ENCODE data around the gene MAFG.
"Not testable (repeated sequence)": the region's sequence is repeated elsewhere in the genome, so short reads cannot be mapped to it uniquely, and the experiment has no call there.

The MAFG gene

DNA sequence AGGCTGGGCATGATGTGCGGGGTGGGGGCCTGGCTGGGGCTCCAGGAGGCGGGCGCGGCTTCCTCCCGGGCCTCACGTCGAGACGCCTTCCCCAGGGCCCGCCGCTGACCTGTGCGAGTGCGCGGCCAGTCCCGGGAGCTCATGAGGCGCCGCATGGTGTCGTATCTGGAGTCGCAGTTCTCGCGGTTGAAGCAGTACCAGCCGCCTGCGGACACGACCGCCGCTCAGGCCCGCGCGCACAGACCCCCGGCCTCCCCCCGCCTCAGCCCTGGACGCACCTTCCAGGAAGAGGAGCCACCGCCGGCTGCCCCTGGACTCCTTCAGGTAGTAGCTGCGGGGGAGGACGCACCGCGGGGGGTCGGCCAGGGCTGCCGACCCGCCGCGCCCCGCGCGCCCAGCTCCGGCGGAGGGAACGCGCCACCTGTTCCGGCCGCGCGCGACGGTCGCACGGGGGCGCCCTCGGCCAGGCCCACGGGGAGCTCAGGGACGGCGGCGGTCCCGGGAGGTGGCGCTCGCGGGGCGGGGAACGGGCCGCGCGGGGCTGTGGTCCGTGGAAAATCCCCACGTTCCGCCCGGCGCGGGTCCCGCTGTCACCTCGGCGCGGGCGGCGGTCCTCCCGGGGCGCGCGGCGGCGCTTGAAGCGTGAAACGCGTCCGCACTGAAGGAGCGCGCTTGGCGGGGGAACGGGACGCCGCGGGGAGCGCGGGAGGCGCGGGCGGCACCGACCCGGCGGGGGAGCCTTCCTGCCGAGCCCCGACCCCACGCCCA is 32.0 kb upstream of the MAFG start:
- peak overlapping the region; percentile 25 to 44 (median 32) for H3K4me3 ChIP-seq
- H3K27ac ChIP-seq: no peak overlapping the region

DNA sequence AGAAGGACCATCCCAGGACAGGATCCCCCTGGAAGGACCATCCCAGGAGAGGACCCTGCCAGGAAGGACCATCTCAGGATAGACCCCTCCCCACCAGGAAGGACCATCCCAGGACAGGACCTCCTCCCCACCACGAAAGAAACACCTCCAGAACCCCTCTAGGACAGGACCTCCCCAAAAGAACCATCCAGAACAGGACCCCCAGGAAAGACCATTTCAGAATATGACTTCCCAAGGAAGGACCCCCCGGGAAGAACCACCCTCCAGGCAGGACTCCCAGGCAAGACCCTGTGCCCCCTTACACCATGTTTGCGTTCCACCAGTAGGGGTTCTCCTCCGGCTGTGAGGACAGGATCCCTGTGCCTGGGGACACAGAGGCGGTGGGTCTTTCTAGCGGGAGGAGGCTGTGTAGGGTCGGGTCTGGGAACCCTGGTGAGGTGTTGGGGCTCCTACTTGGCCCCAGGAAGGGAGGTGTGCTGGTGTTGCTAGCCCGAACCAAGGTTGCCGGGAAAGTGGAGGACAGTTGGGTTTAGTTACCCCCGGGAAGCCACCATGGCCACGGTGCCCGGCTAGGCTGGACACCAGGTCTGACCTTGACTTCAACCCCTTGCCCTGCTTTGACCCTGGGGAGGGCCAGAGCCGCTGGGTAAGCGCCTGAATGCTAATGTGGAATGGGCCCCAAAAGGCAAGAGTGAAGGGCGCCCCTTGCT is 31.3 kb upstream of the MAFG start:
- H3K27ac ChIP-seq: no peak overlapping the region
- peak overlapping the region in 1 of 7 experiments; percentile 25 for H3K4me3 ChIP-seq

DNA sequence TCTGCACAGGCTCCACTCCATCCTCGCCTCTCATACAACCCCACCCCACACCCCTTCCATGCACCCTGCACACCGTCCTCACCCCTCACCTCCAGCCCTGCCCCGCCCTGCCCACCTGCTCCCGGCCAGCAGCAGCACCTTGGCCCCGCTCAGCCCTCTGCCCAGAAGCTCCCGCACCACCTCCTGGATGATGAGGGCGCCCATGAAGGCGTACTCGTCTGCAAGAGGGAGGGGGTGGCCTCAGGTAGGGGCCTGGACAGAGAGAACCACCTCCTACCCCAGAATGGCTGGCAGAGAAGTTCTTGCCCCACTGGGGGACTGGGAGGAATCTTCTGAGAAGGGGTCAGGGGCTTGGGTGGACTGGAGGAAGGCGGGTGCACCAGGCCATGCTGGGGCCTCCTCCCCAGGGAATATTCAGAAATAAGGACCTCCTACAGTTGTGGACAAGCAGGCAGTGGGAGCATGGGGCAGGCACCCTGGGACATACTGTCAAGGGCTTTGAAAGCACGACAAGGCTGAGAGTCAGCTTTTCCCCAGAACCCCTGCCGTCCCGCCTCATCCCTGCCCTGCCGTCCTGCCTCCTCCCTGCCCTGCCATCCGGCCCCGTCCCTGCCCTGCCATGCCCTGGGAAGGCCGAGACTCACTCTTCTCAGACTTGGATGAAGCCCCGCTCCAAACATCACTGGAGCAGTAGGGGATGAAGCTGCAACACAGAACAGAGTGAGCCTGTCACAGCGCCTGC is 30.3 kb upstream of the MAFG start:
- Histone ChIP-seq H3K27ac (no peak overlapping the region), H3K4me3 (no peak overlapping the region)

DNA sequence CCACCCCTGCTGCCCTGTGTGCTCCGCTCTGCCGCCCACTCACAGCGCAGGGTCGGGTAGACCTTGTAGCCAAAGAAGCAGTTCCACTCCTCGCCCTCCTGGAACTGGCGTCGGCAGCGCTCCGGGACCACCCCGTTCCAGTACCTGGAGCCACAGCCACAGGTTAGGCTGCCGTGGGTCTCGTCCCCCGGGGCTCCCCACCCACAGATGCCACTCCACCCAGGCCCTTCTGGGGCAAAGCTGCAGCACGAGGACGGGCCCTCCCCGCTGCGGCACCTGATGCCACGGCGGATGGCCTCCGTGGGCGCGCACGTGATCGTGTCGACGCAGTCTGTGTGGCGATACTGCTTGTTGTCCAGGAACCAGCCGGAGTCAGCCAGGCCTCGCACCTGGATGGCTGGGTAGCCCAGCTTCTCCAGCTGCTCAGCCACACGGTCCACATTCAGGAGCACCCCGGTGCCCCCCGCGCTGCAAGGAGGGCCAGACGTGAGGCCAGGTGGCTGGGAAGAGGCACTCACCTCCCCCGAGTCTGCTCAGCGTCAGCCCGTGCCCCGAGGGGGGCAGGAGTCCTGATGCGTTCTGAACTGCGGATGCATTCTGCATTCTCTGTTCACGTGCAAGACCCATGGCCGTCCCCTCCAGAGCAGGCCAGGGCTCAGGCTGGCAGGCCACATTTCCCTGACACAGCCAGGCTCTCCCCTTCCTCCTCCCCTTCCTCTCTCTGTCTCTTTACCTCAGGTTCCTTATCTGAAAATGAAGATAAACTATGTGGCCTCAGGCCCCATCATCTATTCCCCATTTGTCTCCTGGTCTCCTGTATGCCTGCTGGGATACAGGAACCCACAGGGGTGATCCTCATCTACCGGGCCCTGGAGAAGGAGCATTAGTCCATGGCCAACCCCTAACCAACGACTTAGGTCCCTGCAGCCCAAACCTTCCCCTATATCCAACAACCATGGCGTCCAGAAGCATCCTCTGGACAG is 29.4 kb upstream of the MAFG start:
- H3K4me3 ChIP-seq: no peak overlapping the region
- no peak overlapping the region for H3K27ac ChIP-seq

DNA sequence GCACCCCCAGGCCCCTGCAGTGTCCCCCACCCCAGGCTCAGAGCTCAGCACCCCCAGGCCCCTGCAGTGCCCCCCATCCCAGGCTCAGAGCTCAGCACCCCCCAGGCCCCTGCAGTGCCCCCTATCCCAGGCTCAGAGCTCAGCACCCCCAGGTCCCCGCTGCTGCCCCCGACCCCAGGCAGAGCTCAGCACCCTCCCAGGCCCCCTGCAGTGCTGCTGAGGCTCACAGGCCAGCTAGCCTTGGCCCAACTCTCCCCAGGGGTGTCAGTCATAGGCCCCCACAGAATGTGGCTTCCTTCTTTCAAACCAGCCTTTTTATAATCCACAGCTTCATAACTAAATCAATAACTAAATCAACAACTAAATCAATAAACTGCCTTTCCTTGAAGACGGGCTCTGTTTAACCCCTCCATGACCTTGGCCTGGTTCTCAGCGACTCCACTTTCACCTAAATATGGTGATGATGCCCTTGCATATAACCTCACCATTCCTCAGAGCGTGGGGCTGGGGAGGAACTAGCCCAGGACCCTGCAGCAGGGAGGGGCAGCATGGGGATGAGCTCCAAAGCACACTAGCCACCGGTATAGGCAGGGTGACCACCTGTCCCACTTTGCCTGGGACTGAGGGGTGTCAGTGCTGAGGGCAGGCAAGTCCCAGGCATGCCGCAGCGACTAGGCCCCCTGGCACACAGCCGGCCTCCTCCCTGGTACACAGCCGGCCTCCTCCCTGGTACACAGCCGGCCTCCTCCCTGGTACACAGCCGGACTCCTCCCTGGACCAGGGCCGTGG is 28.4 kb upstream of the MAFG start:
- no peak overlapping the region for H3K27ac ChIP-seq
- H3K4me3 ChIP-seq: no peak overlapping the region

DNA sequence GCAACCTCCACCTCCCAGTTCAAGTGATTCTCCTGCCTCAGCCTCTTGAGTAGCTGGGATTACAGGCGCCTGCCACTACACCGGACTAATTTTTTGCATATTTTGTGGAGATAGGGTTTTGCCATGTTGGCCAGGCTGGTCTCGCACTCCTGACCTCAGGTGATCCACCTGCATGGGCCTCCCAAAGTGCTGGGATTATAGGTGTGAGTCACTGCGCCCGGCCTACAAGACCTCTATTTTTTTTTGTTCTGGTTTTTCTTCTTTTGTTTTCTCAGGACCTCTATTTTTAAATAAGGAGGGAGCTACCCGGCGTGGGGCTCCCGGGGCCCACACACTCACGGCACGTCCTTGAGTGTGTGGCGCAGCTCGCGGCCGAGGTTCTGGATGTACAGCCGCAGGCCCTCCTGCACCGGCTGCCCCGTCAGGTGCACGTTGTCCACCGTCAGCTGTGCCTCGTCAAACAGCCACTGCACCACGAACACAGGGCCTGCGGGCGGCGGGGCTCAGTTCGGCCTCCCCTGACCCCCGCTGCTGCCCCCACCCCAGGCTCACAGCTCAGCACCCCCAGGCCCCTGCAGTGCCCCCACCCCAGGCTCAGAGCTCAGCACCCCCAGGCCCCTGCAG is 27.6 kb upstream of the MAFG start:
- Histone ChIP-seq H3K27ac (no peak overlapping the region), H3K4me3 (no peak overlapping the region)

DNA sequence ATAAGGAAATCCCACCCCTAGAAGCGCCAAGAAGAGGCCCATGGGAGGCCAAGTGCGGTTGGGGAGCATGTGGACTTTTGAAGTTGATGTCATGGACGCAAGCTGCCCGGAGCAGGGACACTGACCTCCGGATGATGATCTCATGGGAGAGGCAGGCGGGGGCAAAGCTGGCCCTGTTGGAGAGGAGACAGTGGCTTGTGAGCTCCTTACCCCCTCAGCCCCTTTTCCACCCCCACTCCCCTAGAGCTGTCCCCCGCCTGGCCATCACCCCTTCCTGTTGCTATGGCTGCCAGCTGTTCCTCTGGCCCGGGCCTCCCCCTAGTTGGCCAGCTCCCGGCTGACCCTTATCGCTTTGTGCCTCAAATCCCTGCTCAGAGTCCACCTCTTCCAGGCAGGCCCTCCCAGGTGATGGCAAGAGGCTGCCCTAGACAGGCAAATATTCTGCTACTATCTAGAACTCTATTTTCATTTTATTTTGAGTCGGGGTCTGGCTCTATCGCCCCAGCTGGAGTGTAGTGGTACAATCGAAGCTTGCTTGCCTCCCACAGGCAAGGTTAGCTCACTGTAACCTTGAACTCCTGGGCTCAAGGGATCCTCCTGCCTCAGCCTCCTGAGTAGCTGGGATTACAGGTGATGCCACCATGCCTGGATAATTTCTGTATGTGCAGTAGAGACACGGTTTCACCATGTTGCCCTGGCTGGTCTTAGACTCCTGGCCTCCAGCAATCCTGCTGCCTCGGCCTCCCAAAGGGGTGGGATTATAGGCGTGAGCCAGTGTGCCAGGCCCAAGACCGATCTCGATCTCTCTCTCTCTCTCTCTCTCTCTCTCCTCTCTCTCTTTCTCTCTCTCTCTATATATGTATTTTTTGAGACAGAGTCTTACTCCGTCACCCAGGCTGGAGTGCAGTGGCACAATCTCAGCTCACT is 26.9 kb upstream of the MAFG start:
- no peak overlapping the region for H3K27ac ChIP-seq

DNA sequence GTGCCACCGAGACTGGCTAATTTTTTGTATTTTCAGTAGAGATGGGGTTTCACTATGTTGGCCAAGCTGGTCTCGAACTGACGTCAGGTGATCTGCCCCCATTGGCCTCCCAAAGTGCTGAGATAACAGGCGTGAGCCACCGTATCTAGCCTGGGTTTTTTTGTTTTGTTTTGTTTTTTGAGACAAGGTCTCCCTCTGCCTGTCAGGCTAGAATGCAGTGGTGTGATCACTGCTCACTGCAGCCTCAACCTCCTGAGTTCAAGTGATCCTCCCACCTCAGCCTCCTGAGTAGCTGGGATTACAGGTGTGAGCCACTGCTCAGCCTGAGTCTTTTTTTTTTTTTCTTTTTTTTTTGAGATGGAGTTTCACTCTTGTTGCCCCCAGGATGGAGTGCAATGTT is 25.9 kb upstream of the MAFG start:
- not testable (repeated sequence) for H3K27ac ChIP-seq, H3K4me3 ChIP-seq

More for the DNA sequence above, 26.9 kb upstream of the MAFG start:
- H3K4me3 ChIP-seq: no peak overlapping the region

DNA sequence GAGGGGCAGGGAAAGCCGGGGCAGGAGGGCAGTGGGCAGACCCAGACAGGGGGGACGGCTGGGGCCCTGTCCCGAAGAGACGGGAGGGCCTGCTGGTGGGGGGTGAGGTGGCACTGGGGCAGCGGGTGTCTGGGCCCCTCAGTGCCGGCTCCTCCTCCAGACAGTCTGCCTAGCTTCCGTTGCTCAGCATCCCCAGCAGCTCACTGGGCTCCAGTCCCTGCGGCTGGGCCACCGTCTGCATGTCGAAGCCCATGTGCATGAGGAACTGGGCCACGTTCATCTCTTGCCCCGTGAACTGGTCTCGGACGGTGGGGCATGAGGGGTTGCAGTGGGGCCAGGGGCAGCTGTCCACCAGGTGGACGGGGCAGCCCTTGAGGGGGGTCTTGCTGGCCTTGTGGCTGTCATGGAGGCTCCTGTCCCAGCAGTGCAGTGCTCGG is 25.3 kb upstream of the MAFG start:
- Histone ChIP-seq H3K27ac (no peak overlapping the region), H3K4me3 (no peak overlapping the region)

DNA sequence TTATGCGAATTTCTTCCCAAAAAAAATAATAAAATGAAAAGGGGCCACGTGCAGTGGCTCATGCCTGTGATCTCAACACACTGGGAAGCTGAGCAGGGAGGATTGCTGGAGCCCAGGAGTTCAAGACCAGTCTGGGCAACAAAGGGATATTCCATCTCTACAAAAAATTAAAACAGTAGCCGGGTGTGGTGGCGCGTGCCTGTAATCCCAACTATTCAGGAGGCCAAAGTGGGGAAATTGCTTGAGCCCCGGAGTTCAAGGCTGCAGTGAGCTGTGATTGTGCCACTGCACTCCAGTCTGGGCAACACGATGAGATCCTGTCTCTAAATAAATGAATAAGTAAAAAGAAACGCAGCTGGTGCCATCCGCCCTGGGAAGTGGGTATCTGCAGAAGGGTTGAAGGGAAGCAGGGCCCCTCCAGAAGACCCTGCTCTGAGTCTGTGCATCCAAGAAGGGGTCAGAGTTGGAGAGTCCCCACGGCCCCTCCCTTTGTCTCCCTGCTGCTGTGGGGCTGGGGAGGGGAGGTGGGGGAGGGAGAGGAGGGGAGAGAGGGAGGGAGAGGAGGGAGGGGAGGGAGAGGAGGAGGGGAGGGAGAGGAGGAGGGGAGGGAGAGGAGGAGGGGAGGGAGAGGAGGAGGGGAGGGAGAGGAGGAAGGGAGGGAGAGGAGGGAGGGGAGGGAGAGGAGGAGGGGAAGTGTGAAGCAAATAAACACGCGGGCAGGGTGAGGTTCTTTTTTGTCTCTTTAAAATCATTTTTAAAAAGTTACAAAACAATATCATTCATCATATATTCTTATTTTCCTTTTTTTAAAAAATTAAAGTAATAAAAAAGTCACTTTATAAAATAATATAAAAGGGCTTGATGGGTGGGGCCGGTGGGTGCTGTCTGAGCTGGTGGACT is 24.5 kb upstream of the MAFG start:
- H3K27ac ChIP-seq: no peak overlapping the region
- H3K4me3 ChIP-seq: no peak overlapping the region

DNA sequence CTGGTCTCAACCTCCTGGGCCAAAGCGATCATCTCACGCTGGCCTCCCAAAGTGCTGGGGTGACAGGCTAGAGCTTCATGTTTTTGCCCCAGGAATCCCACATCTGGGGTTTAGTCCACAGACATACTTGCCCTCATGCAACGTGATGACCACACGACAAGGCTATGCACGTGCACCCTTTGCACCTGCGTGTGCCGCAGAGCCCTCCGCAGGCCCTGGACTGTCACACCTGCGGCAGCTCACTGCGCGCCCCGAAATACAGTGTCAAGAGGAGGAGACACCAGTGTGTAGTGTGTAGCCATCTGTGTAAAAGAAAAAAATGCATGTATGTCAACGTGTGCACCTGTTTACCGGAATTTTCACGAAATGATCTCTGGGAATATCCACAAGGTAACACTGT is 23.0 kb upstream of the MAFG start:
- no peak overlapping the region for H3K4me3 ChIP-seq

DNA sequence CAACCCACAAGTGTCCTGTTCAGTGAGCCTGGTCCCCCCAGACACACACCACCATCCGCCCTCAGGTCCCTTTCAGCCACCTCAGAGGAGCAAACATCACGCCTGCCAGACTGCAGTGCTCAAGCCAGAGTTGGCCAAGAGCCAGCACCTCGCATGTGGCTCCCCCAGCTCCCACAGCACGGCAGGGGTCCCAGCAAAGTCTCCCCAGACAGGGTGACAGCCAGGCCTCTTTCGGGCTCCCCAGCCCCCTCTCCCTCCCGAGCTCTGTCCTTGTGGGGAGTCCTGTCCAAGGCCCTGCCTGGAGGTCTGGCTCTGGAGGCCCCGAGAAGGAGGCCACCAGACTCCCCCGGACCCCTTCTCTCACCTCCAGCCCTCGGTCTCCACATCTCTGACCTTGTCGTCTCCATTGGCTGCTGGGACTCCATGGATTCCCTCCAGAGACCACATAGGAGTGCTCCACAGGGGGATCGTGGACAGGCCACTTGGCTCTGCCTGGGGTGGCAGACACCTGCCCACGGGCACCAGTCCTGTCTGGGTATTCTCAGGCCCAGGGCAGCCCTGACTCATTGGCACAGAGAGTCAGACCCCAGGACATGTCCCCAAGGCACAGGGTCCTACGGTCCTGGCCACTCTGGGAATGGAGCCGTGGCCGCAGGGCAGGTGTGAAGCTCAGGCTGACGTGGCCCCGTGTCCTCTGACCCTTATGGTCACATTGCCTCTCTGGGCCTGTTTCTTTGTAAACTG is 21.3 kb upstream of the MAFG start:
- no peak overlapping the region for H3K27ac ChIP-seq

More for the DNA sequence above, 23.0 kb upstream of the MAFG start:
- no peak overlapping the region for H3K27ac ChIP-seq

DNA sequence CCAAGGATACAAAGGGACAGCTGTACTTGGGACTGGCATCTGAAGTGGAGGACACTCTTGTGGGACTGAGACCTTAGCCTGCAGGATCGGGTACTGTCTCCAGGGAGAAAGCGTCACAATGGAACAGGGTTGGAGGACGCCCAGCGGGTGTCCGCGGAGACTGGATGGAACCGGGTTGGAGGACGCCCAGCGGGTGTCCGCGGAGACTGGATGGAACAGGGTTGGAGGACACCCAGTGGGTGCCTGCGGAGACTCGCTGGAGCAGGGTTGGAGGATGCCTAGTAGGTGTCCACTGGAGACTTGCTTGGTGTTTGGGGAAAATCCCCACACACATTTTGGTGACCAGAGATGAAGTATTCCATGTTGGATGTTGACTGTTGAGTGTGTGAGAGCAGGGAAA is 19.7 kb upstream of the MAFG start, which contains the start of gene MYADML2:
Gene MYADML2, minus strand, starts transcription at position 45 of the 400 bp plus-strand sequence. CDS start 5,492 bp downstream, outside the sequence.
- H3K27ac ChIP-seq: no peak within 1 kb of the TSS

More for the DNA sequence above, 21.3 kb upstream of the MAFG start:
- H3K4me3 ChIP-seq: no peak overlapping the region

DNA sequence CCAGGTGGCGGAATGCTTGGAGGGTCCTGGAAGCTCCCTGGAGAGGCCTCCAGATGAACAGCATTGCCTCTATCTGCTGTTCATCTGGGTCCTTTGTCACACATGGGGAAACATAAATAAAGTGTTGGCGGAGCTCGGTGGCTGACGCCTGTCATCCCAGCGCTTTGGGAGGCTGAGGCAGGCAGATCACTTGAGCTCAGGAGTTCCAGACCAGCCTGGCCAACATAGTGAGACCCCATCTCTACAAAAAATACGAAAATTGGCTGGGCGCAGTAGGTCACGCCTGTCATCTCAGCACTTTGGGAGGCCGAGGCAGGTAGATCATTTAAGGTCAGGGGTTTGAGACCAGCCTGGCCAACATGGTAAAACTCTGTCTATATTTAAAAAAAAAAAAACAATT is 17.3 kb upstream of the MAFG start:
- no peak overlapping the region for H3K4me3 ChIP-seq
- no peak overlapping the region for H3K27ac ChIP-seq

More for the DNA sequence above, 19.7 kb upstream of the MAFG start, which contains the start of gene MYADML2:
- H3K4me3 ChIP-seq: no peak within 1 kb of the TSS

DNA sequence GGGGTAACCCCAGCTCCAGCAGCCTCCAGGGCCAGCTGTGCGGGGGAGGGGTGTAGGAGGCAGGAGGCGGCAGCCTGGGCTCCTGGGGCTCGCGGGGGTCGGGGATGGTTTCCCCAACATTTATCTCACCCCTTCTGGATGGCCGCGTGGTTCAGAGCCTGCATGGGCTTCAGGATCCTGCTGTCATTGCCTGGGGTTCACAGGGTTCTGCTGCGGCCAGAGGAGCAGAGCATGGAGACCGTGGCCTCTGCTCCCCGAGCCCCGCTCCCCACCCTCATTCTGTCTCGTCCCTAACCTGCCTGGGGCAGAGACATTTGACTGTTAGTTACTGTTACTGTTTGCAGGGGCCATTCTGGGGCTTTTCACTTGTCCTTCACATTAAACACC is 14.6 kb upstream of the MAFG start:
- no peak overlapping the region for H3K4me3 ChIP-seq
- no peak overlapping the region for H3K27ac ChIP-seq
